HepG2 (cell line): ENCODE results near the gene UPB1. TPM values are rescaled to one million over a fixed set of nuclear protein-coding genes. Genes with fewer than 3 reads are reported as not detected.

Experiments used
- EEA1 ChIP-seq: sonication (generic); formaldehyde crosslinking; IDR thresholded peaks from 2 replicates; pipeline ENCODE4 v1.5.1; 2020; ENCODE audit warnings: mild to moderate bottlenecking, missing genetic modification reagents, borderline replicate concordance
- ELF3 ChIP-seq: IDR thresholded peaks from 2 replicates; pipeline ENCODE4 v1.6.1; 2016; ENCODE audit warnings: missing genetic modification reagents, missing compliant biosample characterization
- FOXA3 ChIP-seq: IDR thresholded peaks from 2 replicates; pipeline ENCODE4 v1.6.1; 2016; ENCODE audit warnings: missing genetic modification reagents, missing compliant biosample characterization
- HES4 ChIP-seq: sonication (generic); formaldehyde crosslinking; IDR thresholded peaks from 2 replicates; pipeline ENCODE4 v1.9.0; 2021; ENCODE audit warnings: mild to moderate bottlenecking, missing genetic modification reagents, borderline replicate concordance
- HOXA9 ChIP-seq: sonication (generic); formaldehyde crosslinking; IDR thresholded peaks from 2 replicates; pipeline ENCODE4 v1.8.1; 2022; ENCODE audit warnings: missing genetic modification reagents, mild to moderate bottlenecking, moderate library complexity, borderline replicate concordance
- IRX3 ChIP-seq: sonication (generic); formaldehyde crosslinking; IDR thresholded peaks from 2 replicates; pipeline ENCODE4 v1.8.1; 2023; ENCODE audit warnings: mild to moderate bottlenecking, low read depth, missing genetic modification reagents, borderline replicate concordance
- PPARG ChIP-seq: conservative IDR thresholded peaks from 2 replicates; pipeline ENCODE4 v1.6.1; 2016; ENCODE audit warnings: missing biosample characterization, missing genetic modification reagents
- SMAD1 ChIP-seq: sonication (generic); formaldehyde crosslinking; IDR thresholded peaks from 2 replicates; pipeline ENCODE4 v1.4.0; 2020; ENCODE audit warnings: missing genetic modification reagents, low read depth, mild to moderate bottlenecking, borderline replicate concordance
- THAP11 ChIP-seq: IDR thresholded peaks from 2 replicates; pipeline ENCODE4 v1.6.1; 2016; ENCODE audit warnings: missing biosample characterization, missing genetic modification reagents
- ZNF451 ChIP-seq: sonication (generic); formaldehyde crosslinking; IDR thresholded peaks from 2 replicates; pipeline ENCODE4 v1.5.0; 2020; ENCODE audit warnings: mild to moderate bottlenecking, missing genetic modification reagents
- ZSCAN21 ChIP-seq: sonication (generic); formaldehyde crosslinking; IDR thresholded peaks from 2 replicates; pipeline ENCODE4 v1.8.0; 2022; ENCODE audit warnings: mild to moderate bottlenecking, missing genetic modification reagents, moderate library complexity, borderline replicate concordance
- polyA plus RNA-seq, 8 experiments: library from polyadenylated mRNA; depleted of rRNA in 3 of 8; stranded (reverse) in 7 of 8; unstranded in 1 of 8; fragments of >200 nt; fragmentation: Illumina TruSeq in 4 of 8; extraction: Trizol in 4 of 8; gene quantifications; 2 replicates each; pipeline versions ENCODE4 v1.2.1 to v1.2.3, GENCODE V29; 2011 to 2016; ENCODE audit warnings: low read depth in 4 of 8, missing spikeins in 1 of 8, mixed read lengths in 1 of 8; ENCODE audit not compliant: insufficient read depth in 1 of 8
- total RNA-seq, 5 experiments: library from RNA; depleted of rRNA; stranded (reverse); fragments of >200 nt; fragmentation: Illumina TruSeq; extraction: Trizol; gene quantifications; 2 replicates each; pipeline ENCODE4 v1.2.3, GENCODE V29; 2016; ENCODE audit warnings: low read depth in 1 of 5
- TF ChIP-seq, protein P1 (sequence below): sonication (generic); formaldehyde crosslinking; IDR thresholded peaks from 2 replicates; pipeline ENCODE4 v1.4.0; 2020; ENCODE audit warnings: missing genetic modification reagents, borderline replicate concordance
- TF ChIP-seq, protein P2 (sequence below): sonication (generic); formaldehyde crosslinking; IDR thresholded peaks from 2 replicates; pipeline ENCODE4 v1.4.0; 2020; ENCODE audit warnings: mild to moderate bottlenecking, missing genetic modification reagents
- TF ChIP-seq, protein P3 (sequence below): sonication (generic); formaldehyde crosslinking; conservative IDR thresholded peaks from 2 replicates; pipeline ENCODE4 v1.4.0; 2020; ENCODE audit warnings: missing genetic modification reagents
- TF ChIP-seq, protein P4 (sequence below): sonication (generic); formaldehyde crosslinking; IDR thresholded peaks from 2 replicates; pipeline ENCODE4 v1.8.0; 2022; ENCODE audit warnings: missing genetic modification reagents, mild to moderate bottlenecking, moderate library complexity, borderline replicate concordance
- TF ChIP-seq, protein P5 (sequence below): sonication (generic); formaldehyde crosslinking; IDR thresholded peaks from 2 replicates; pipeline ENCODE4 v1.4.0; 2020; ENCODE audit warnings: mild to moderate bottlenecking, missing genetic modification reagents
- TF ChIP-seq, protein P6 (sequence below): sonication (generic); formaldehyde crosslinking; conservative IDR thresholded peaks from 2 replicates; pipeline ENCODE4 v1.8.1; 2023; ENCODE audit warnings: missing genetic modification reagents

The UPB1 gene
- total and polyA plus RNA-seq, 2 of the 13 experiments (the other 11 are each of a cell fraction or from before 2014, with no cell fraction given), result 0.38 to 1.2 TPM

DNA sequence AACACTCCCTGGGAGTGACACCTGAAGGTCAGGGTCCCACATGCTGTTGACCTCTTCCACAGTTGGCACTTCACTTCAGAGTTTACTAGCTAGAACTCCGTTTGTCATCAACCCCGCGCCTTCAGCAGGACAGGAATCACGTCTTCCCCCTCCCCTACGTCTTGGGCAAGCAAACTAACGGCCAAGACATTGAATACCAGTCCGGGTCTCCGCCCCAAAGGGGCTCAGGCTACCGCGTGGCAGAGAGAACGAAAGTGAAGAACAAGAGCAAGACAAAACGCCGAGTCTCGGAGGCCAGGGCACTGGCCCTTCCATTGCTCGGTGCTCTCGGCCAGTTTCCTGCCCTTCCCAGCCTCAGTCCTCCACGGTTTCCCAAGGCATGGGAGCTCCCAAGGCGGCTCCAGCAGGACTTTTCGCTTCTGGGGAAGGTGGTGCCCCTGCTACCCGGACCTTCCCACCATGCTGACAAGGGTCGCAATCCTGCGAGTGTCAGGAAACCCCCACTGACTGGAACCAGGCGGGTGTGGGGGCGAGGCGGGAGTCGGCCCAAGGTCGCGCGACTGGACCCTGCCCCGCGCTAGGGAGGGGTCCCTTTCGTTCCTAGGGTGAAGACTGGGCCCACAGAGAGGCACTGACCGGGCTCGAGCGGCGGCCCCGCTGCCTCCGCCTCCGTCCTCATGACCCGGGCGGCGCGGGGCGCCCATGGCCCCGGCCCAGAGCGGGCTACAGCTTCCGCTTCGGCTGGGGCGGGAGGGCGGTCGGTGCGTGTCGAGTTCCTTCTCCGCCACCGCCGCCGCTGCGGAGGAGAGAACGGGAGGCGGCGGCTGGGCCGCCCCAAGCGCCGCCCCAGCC, 59.4 kb downstream of the UPB1 start, which contains the start of gene GUCD1 (continued):
- TF ChIP-seq EEA1 (peak; percentile 79; the same call in 1 of the 2 replicates), FOXA3 (CRISPR knock-in tag) (peak; percentile 35), ZSCAN21 (CRISPR knock-in tag) (peak; percentile 64; the same call in 1 of the 2 replicates), ELF3 (CRISPR knock-in tag) (peak; percentile 5; the same call in 1 of the 2 replicates), IRX3 (no peak), HOXA9 (CRISPR knock-in tag) (no peak), PPARG (peak; percentile 51; the same call in 1 of the 2 replicates), SMAD1 (0 out of 2 replicates have a peak, but pooled peaks have one; percentile 16), THAP11 (CRISPR knock-in tag) (peak; percentile 41; the same call in 1 of the 2 replicates), HES4 (CRISPR knock-in tag) (peak; percentile 61; the same call in 1 of the 2 replicates), ZNF451 (CRISPR knock-in tag) (0 out of 2 replicates have a peak, but pooled peaks have one; percentile 52)
- TF ChIP-seq, protein P1, sequence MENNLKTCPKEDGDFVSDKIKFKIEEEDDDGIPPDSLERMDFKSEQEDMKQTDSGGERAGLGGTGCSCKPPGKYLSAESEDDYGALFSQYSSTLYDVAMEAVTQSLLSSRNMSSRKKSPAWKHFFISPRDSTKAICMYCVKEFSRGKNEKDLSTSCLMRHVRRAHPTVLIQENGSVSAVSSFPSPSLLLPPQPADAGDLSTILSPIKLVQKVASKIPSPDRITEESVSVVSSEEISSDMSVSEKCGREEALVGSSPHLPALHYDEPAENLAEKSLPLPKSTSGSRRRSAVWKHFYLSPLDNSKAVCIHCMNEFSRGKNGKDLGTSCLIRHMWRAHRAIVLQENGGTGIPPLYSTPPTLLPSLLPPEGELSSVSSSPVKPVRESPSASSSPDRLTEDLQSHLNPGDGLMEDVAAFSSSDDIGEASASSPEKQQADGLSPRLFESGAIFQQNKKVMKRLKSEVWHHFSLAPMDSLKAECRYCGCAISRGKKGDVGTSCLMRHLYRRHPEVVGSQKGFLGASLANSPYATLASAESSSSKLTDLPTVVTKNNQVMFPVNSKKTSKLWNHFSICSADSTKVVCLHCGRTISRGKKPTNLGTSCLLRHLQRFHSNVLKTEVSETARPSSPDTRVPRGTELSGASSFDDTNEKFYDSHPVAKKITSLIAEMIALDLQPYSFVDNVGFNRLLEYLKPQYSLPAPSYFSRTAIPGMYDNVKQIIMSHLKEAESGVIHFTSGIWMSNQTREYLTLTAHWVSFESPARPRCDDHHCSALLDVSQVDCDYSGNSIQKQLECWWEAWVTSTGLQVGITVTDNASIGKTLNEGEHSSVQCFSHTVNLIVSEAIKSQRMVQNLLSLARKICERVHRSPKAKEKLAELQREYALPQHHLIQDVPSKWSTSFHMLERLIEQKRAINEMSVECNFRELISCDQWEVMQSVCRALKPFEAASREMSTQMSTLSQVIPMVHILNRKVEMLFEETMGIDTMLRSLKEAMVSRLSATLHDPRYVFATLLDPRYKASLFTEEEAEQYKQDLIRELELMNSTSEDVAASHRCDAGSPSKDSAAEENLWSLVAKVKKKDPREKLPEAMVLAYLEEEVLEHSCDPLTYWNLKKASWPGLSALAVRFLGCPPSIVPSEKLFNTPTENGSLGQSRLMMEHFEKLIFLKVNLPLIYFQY, result no peak; the same call in 1 of the 2 replicates
- TF ChIP-seq, protein P2, sequence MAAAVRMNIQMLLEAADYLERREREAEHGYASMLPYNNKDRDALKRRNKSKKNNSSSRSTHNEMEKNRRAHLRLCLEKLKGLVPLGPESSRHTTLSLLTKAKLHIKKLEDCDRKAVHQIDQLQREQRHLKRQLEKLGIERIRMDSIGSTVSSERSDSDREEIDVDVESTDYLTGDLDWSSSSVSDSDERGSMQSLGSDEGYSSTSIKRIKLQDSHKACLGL (CRISPR knock-in tag), result peak; percentile 58; the same call in 1 of the 2 replicates
- TF ChIP-seq, protein P3, sequence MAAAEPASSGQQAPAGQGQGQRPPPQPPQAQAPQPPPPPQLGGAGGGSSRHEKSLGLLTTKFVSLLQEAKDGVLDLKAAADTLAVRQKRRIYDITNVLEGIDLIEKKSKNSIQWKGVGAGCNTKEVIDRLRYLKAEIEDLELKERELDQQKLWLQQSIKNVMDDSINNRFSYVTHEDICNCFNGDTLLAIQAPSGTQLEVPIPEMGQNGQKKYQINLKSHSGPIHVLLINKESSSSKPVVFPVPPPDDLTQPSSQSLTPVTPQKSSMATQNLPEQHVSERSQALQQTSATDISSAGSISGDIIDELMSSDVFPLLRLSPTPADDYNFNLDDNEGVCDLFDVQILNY (CRISPR knock-in tag), result 0 out of 2 replicates have a peak, but pooled peaks have one; percentile 21
- TF ChIP-seq, protein P4, sequence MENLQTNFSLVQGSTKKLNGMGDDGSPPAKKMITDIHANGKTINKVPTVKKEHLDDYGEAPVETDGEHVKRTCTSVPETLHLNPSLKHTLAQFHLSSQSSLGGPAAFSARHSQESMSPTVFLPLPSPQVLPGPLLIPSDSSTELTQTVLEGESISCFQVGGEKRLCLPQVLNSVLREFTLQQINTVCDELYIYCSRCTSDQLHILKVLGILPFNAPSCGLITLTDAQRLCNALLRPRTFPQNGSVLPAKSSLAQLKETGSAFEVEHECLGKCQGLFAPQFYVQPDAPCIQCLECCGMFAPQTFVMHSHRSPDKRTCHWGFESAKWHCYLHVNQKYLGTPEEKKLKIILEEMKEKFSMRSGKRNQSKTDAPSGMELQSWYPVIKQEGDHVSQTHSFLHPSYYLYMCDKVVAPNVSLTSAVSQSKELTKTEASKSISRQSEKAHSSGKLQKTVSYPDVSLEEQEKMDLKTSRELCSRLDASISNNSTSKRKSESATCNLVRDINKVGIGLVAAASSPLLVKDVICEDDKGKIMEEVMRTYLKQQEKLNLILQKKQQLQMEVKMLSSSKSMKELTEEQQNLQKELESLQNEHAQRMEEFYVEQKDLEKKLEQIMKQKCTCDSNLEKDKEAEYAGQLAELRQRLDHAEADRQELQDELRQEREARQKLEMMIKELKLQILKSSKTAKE (CRISPR knock-in tag), result peak; percentile 48; the same call in 1 of the 2 replicates
- TF ChIP-seq, protein P5, sequence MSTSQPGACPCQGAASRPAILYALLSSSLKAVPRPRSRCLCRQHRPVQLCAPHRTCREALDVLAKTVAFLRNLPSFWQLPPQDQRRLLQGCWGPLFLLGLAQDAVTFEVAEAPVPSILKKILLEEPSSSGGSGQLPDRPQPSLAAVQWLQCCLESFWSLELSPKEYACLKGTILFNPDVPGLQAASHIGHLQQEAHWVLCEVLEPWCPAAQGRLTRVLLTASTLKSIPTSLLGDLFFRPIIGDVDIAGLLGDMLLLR (CRISPR knock-in tag), result 0 out of 2 replicates have a peak, but pooled peaks have one; percentile 59
- TF ChIP-seq, protein P6, sequence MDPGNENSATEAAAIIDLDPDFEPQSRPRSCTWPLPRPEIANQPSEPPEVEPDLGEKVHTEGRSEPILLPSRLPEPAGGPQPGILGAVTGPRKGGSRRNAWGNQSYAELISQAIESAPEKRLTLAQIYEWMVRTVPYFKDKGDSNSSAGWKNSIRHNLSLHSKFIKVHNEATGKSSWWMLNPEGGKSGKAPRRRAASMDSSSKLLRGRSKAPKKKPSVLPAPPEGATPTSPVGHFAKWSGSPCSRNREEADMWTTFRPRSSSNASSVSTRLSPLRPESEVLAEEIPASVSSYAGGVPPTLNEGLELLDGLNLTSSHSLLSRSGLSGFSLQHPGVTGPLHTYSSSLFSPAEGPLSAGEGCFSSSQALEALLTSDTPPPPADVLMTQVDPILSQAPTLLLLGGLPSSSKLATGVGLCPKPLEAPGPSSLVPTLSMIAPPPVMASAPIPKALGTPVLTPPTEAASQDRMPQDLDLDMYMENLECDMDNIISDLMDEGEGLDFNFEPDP (CRISPR knock-in tag), result no peak
